OCI-LY1 (cell line): ENCODE measurements around the gene CCDC47.

Experiments used
- CTCF ChIP-seq: fragments of 200-600 bp; sonication (generic), shearing (Covaris generic); IDR thresholded peaks from 2 replicates; pipeline ENCODE4 v1.5.1; 2017; ENCODE audit warnings: mild to moderate bottlenecking, antibody characterized with exemption, low read length, moderate library complexity, mixed read lengths
- EZH2 ChIP-seq: fragments of 200-600 bp; sonication (generic), shearing (Covaris generic); IDR thresholded peaks from 2 replicates; pipeline ENCODE4 v1.8.0; 2017; ENCODE audit warnings: borderline replicate concordance, mixed run types, mild to moderate bottlenecking, antibody characterized with exemption, low read length, moderate library complexity, mixed read lengths

GRCh38 chr17:63804328-63804727 is 30.9 kb upstream of the CCDC47 start:
- no peak for TF ChIP-seq CTCF
- TF ChIP-seq EZH2 = no peak
